8988T (cell line): ENCODE data around the gene SSR1.
"Not testable (repeated sequence)": the region's sequence is repeated elsewhere in the genome, so short reads cannot be mapped to it uniquely, and the experiment has no call there.

ENCODE experiments used
- DNase-seq: peaks from one replicate; pipeline ENCODE4 v3.0.0; 2011

The SSR1 gene

DNA sequence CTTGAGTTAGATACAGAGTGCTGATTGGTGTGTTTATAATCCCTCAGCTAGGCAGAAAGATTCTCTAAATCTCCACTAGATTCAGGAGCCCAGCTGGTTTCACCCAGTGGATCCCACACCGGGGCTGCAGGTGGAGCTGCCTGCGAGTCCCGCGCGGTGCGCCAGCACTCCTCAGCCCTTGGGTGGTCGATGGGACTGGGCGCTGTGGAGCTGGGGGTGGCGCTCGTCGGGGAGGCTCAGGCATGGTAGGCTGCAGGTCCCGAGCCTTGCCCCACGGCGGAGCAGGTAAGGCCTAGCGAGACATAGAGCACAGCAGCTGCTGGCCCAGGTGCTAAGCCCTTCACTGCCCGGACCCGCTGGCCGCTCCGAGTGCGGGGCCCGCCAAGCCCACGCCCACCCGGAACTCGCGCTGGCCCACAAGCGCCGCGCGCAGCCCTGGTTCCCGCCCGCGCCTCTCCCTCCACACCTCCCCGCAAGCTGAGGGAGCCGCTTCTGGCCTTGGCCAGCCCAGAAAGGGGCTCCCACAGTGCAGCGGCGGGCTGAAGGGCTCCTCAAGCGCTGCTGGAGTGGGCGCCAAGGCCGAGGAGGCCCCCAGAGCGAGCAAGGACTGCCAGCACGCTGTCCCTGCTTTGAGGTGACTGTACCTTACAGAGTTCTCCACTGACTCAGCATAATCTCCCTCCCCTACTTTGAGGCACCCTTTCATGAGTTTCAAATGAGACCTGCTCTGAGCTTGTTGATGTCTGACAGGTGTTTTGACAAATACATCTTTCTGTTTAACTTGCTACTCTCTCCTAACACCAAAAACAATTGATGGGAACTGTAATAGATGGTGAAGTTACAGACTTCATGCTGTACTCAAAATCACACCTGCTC is 3.9 kb upstream of the SSR1 start:
- DNase-seq, result no peak

- no peak for DNase-seq
These were observed 3.0 kb upstream of the SSR1 start for GRCh38 chr6:7315948-7316365.

GRCh38 chr6:7315087-7315947 is 2.3 kb upstream of the SSR1 start:
- not testable (repeated sequence) for DNase-seq

- no peak for DNase-seq
These were observed 1.4 kb upstream of the SSR1 start for GRCh38 chr6:7314414-7314813.

- no peak for DNase-seq
These were observed 636 bp upstream of the SSR1 start for GRCh38 chr6:7313505-7314165.

DNA sequence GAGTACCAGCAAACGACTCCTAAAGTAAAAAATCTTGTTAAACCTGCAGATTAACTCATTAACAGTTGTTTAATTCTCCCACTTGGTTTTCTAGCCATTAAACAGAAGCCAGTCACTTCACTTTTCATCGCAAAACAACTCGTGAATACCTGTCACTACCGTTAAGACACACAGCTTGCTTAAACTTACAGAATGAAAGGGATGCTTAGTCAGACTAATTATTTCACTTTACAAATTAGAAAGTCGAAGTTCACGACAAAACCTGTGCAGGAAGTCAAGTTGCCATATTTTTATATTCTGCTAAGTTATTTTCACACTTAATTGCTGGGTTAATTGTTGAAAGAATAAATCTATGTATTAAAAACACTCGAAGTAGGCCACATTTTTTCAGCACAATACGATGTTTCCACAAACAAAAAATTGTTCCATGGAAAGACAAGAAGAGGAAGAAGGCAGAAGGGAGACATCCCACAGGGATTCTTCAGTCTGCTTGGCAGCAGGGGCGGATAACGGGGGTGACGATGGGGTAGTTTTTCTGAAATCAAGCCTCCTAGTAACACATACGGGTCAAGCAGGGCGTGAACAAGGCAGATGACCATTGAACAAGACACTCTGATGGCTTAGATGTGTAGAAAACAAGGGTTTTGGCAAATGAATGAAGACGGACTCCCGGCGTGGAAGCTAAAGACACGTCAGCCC is 933 bp downstream of the SSR1 start:
- DNase-seq, result no peak

GRCh38 chr6:7311176-7311575 is 1.8 kb downstream of the SSR1 start:
- no peak for DNase-seq

- no peak for DNase-seq
These were observed 3.9 kb downstream of the SSR1 start for GRCh38 chr6:7309050-7309449.

DNA sequence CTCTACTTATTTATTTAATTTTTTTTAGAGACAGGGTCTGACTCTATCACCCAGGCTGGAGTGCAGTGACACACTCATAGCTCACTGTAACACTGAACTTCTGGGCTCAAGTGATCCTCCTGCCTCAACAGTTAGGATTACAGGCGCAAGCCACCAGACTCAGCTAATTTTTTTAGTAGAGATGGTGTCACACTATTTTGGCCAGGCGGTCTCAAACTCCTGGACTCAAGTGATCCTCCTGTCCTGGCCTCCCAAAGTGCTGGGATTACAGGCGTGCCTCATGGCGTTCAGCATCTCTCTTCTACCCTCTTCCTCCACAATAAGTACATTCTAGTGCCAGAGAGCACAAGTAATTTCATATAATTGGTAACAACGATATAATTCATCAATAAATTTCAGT is 5.5 kb downstream of the SSR1 start:
- no peak for DNase-seq

GRCh38 chr6:7304821-7305220 is 8.2 kb downstream of the SSR1 start:
- DNase-seq, result no peak

DNA sequence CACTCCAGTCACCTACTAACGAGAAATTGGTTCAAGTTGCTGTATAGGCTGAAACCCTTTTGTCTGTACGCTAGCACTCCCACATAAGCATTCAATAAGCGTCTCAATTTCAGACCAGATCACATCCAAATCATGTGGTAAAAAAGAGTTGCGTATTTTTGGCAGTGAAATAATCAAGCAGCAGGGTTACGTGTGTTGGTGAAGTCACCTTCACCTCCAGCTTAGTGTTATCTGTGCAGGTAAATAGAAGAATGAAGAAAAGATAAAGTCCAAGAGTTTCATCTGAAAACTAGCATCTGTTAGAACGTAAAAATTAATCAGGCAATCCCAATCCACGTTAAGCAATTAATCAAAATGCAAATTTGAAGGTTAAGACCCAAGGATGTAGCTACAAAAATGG is 11.3 kb downstream of the SSR1 start:
- DNase-seq, result no peak

DNA sequence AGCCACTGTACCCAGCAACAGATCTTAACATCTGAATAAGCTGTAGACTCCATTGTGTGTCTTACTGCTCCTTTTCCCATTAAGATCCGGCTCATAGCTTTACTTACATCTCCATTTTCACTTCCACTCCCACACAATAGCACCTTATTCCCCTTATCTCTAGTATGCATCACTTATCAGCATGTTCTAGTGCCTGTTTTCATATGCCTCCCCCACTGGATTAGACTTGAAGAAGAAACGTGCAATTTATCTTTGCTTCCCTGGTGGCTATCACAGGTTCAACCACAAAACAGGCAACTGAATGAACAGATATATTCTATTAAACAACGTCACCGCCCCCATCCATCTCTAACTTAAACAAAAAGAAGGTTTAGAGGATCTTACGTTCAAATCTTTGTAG is 12.1 kb downstream of the SSR1 start:
- no peak for DNase-seq

GRCh38 chr6:7298113-7298512 is 14.9 kb downstream of the SSR1 start:
- DNase-seq, result no peak

- no peak for DNase-seq
These were observed 16.4 kb downstream of the SSR1 start for GRCh38 chr6:7296602-7297001.

DNA sequence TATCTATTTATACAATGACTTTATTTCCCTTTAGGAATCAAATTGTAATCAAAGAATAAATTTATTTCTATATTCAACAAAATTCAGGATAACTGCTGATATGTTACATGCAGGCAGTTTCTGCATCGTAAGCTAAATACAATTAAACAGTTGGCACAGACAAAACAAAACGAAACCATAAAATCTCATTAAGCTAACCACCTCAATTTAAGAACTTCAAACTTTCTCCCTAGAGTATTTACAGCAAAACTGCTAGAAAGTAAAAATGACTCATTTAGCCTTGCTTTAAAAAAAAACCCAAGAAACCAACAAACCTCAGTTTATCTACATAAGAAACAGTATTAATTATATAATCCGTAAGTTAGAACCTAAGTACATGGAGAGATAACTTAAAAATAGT is 17.1 kb downstream of the SSR1 start:
- no peak for DNase-seq

GRCh38 chr6:7292596-7293255 is 20.3 kb downstream of the SSR1 start:
- DNase-seq, result no peak

DNA sequence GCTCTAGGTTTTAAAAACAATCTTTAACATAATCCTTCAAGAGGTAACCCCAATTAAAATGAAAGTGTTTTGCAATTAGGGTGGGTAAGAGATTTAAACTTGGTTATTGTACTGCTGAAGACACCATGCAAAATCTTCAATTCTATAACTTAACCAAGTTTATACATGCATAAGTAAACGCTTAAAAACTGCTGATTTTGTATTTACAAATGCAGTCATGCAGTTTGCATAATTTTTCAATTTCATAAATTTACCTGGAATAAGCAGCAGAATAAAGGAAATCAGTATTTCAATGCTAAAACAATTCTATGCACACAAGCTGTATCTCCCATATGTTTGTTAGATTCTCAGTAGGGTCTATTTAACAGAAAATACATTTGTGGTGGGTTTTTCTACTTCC is 22.9 kb downstream of the SSR1 start:
- no peak for DNase-seq

GRCh38 chr6:7285416-7285815 is 27.6 kb downstream of the SSR1 start:
- no peak for DNase-seq

GRCh38 chr6:7283676-7284075 is 29.3 kb downstream of the SSR1 start:
- DNase-seq, result no peak

GRCh38 chr6:7282097-7282906 is 30.7 kb downstream of the SSR1 start:
- no peak for DNase-seq

GRCh38 chr6:7276199-7276524 is 36.8 kb downstream of the SSR1 start:
- DNase-seq, result no peak

GRCh38 chr6:7274525-7274924 is 38.5 kb downstream of the SSR1 start:
- DNase-seq, result not testable (repeated sequence)
